ENCODE results near the gene RETN.

- TF ChIP-seq POLR2AphosphoS5 (IDR thresholded peaks at IDR 0.05; ENCODE audit: low read depth, low read length) (no peak), REST (IDR thresholded peaks at IDR 0.05; ENCODE audit: insufficient read depth in 1 of 2, low read depth in 2 of 2, low read length in 1 of 2) (no peak)
- TF ChIP-seq, protein P1, sequence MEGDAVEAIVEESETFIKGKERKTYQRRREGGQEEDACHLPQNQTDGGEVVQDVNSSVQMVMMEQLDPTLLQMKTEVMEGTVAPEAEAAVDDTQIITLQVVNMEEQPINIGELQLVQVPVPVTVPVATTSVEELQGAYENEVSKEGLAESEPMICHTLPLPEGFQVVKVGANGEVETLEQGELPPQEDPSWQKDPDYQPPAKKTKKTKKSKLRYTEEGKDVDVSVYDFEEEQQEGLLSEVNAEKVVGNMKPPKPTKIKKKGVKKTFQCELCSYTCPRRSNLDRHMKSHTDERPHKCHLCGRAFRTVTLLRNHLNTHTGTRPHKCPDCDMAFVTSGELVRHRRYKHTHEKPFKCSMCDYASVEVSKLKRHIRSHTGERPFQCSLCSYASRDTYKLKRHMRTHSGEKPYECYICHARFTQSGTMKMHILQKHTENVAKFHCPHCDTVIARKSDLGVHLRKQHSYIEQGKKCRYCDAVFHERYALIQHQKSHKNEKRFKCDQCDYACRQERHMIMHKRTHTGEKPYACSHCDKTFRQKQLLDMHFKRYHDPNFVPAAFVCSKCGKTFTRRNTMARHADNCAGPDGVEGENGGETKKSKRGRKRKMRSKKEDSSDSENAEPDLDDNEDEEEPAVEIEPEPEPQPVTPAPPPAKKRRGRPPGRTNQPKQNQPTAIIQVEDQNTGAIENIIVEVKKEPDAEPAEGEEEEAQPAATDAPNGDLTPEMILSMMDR (IDR thresholded peaks at IDR 0.05): no peak; the same call in 1 of the 2 replicates
Measured at GRCh38 chr19:7678971-7679751, 10.3 kb downstream of the RETN start.
